ENCODE measurements around the gene CLMP. TPM values are rescaled to one million over a fixed set of nuclear protein-coding genes. Genes with fewer than 3 reads are reported as not detected.

The CLMP gene
- polyA plus RNA-seq, 3 donors: 29.1 to 34.4 (median 29.7) TPM

Other genes starting within 250 kb of the CLMP start
- gene BSX, start 213.4 kb downstream of the CLMP start, polyA plus RNA-seq (ENCODE audit: insufficient read length in 3 of 3): not detected
- gene HSPA8, start 133.1 kb downstream of the CLMP start, polyA plus RNA-seq (ENCODE audit: insufficient read length in 3 of 3): 1,000 to 10,000 TPM; 1,091 to 1,438 (median 1,348) TPM
- 10 to 100 TPM; 11.9 to 15.3 (median 12.8) TPM for gene GRAMD1B, start 235.0 kb upstream of the CLMP start, polyA plus RNA-seq (ENCODE audit: insufficient read length in 3 of 3)